CD14-positive monocyte (primary cell): ENCODE measurements around the gene DUSP16. TPM values are rescaled to one million over a fixed set of nuclear protein-coding genes. Genes with fewer than 3 reads are reported as not detected.
A peak's percentile ranks its signal among the peaks of the same experiment; 100 is the strongest.

Experiments
- DNase-seq, 3 donors: peaks; one replicate each; pipeline ENCODE4 v3.0.0-alpha.2; 2011 to 2022
- H2AFZ ChIP-seq: 2 replicates; pipeline ENCODE4 v1.6.0; 2012; ENCODE audit warnings: mild to moderate bottlenecking, low read depth, low read length, inconsistent platforms; ENCODE audit not compliant: insufficient read depth, poor library complexity, severe bottlenecking
- H3K27ac ChIP-seq, 2 donors: 1 replicate in 1 of 2; 2 replicates in 1 of 2; pipeline ENCODE4 v1.5.1; 2012 to 2013; ENCODE audit warnings: low read length in 2 of 2, control low read depth in 1 of 2, inconsistent platforms in 1 of 2, low read depth in 1 of 2, mild to moderate bottlenecking in 1 of 2
- H3K27me3 ChIP-seq, 2 donors: one replicate each; pipeline versions ENCODE4 v1.6.0 to v1.6.1; 2011 to 2013; ENCODE audit warnings: low read length in 2 of 2; ENCODE audit not compliant: control insufficient read depth in 2 of 2, insufficient read depth in 2 of 2
- H3K36me3 ChIP-seq, 2 donors: replicated peaks in 1 of 2; 1 replicate in 1 of 2; 2 replicates in 1 of 2; pipeline versions ENCODE4 v1.5.1 to v1.6.1; 2012 to 2013; ENCODE audit warnings: low read length in 2 of 2, control low read depth in 1 of 2, inconsistent platforms in 1 of 2, mild to moderate bottlenecking in 1 of 2; ENCODE audit not compliant: insufficient read depth in 2 of 2, control insufficient read depth in 1 of 2
- H3K4me1 ChIP-seq, 2 donors: 1 replicate in 1 of 2; 2 replicates in 1 of 2; pipeline versions ENCODE4 v1.5.1 to v1.6.1; 2012 to 2013; ENCODE audit warnings: low read length in 2 of 2, control low read depth in 1 of 2, inconsistent platforms in 1 of 2, mild to moderate bottlenecking in 1 of 2, moderate library complexity in 1 of 2; ENCODE audit not compliant: insufficient read depth in 2 of 2, control insufficient read depth in 1 of 2
- H3K4me2 ChIP-seq: replicated peaks from 2 replicates; pipeline ENCODE3; 2012; ENCODE audit warnings: low read length, moderate library complexity, mild to moderate bottlenecking; ENCODE audit not compliant: poor library complexity, severe bottlenecking; ENCODE audit errors: extremely low read depth
- H3K4me3 ChIP-seq, 3 experiments: fragments of 200-600 bp in 1 of 3; sonication (generic) in 1 of 3; replicated peaks in 1 of 3; 1 replicate in 2 of 3; 2 replicates in 1 of 3; pipeline ENCODE4 v1.5.1; 2011 to 2013; ENCODE audit warnings: low read length in 3 of 3, mild to moderate bottlenecking in 3 of 3, control low read depth in 2 of 3, low read depth in 2 of 3, inconsistent platforms in 1 of 3, moderate library complexity in 1 of 3
- H3K79me2 ChIP-seq: 2 replicates; pipeline ENCODE4 v1.6.0; 2012; ENCODE audit warnings: mild to moderate bottlenecking, control low read depth, inconsistent platforms, low read length, moderate library complexity; ENCODE audit not compliant: insufficient read depth
- H3K9ac ChIP-seq: 2 replicates; pipeline ENCODE4 v1.6.0; 2017; ENCODE audit warnings: low read length, mild to moderate bottlenecking; ENCODE audit not compliant: insufficient read depth, poor library complexity, severe bottlenecking
- H3K9me3 ChIP-seq, 2 donors: replicated peaks in 1 of 2; 1 replicate in 1 of 2; 2 replicates in 1 of 2; pipeline versions ENCODE4 v1.5.1 to v1.6.1; 2012 to 2013; ENCODE audit warnings: low read length in 2 of 2, control low read depth in 1 of 2; ENCODE audit not compliant: control insufficient read depth in 1 of 2, insufficient read depth in 1 of 2
- H4K20me1 ChIP-seq: 2 replicates; pipeline ENCODE4 v1.6.0; 2012; ENCODE audit warnings: mild to moderate bottlenecking, low read length, control low read depth, moderate library complexity; ENCODE audit not compliant: insufficient read depth
- H3K27ac Mint-ChIP-seq, 7 donors: one replicate each; pipeline ENCODE4 v1.8.0; 2020; ENCODE audit warnings: mild to moderate bottlenecking in 7 of 7, mixed read lengths in 7 of 7, moderate library complexity in 6 of 7, inconsistent platforms in 2 of 7
- H3K27me3 Mint-ChIP-seq, 3 donors: one replicate each; pipeline ENCODE4 v1.8.0; 2021 to 2022; ENCODE audit warnings: low read depth in 3 of 3, mild to moderate bottlenecking in 3 of 3, mixed read lengths in 3 of 3, moderate library complexity in 3 of 3, inconsistent platforms in 1 of 3
- H3K36me3 Mint-ChIP-seq, 2 donors: one replicate each; pipeline ENCODE4 v1.8.0; 2020; ENCODE audit warnings: mixed read lengths in 2 of 2, inconsistent platforms in 1 of 2, mild to moderate bottlenecking in 1 of 2
- H3K4me1 Mint-ChIP-seq: one replicate; pipeline ENCODE4 v1.8.0; 2020; ENCODE audit warnings: mild to moderate bottlenecking, mixed read lengths
- H3K4me3 Mint-ChIP-seq, 2 donors: one replicate each; pipeline ENCODE4 v1.8.0; 2020; ENCODE audit warnings: mild to moderate bottlenecking in 2 of 2, mixed read lengths in 2 of 2, moderate library complexity in 1 of 2
- H3K9me3 Mint-ChIP-seq, 7 donors: one replicate each; pipeline ENCODE4 v1.8.0; 2020 to 2022; ENCODE audit warnings: mixed read lengths in 7 of 7, mild to moderate bottlenecking in 6 of 7, moderate library complexity in 6 of 7, inconsistent platforms in 2 of 7
- WGBS: methylation state at CpG from one replicate; pipeline ENCODE4 v1.1.5; 2013; ENCODE audit warnings: missing lambda C conversion rate; ENCODE audit not compliant: insufficient coverage; 5-methylcytosine and 5-hydroxymethylcytosine counted together
- intact Hi-C, 2 donors: fragments of 100-400 bp; cut with micrococcal nuclease; formaldehyde crosslinking; loops; one replicate each; pipeline versions ENCODE4 v1.15.0 to v1.15.1; 2023
- polyA plus RNA-seq, 3 donors: library from polyadenylated mRNA; depleted of rRNA in 1 of 3; unstranded in 2 of 3; stranded (reverse) in 1 of 3; fragments of 300-500 nt in 2 of 3; fragments of >200 nt in 1 of 3; fragmentation: Illumina TruSeq in 2 of 3; gene quantifications; 1 replicate in 2 of 3; 2 replicates in 1 of 3; pipeline ENCODE4 v1.2.3, GENCODE V29; 2012 to 2021
- TF ChIP-seq, protein P1 (sequence below): fragments of 200-600 bp; IDR thresholded peaks from one replicate; pipeline ENCODE4 v1.8.0; 2022; ENCODE audit warnings: antibody characterized with exemption, mild to moderate bottlenecking

Gene DUSP16
- polyA plus RNA-seq, 3 donors, result 0.04 to 0.46 (median 0.27) TPM

- H3K4me1 Mint-ChIP-seq, result peaks cover 2% of the 10 kb centered on the region
- H3K4me1 ChIP-seq, result no peaks in the 10 kb centered on the region
- 81% methylated on average over 3 of the region's 7 CpGs for WGBS
- H3K4me3 ChIP-seq, result no peak overlapping the region
- H3K9ac ChIP-seq, result no peak overlapping the region
- no peaks in the 10 kb centered on the region for H3K79me2 ChIP-seq
- no peak overlapping the region for H3K4me2 ChIP-seq
- no peak overlapping the region for H3K4me3 Mint-ChIP-seq
- H3K9me3 Mint-ChIP-seq, result no peaks in the 10 kb centered on the region
- no peak for DNase-seq
- intact Hi-C loops, result no loop called here
- H3K27ac Mint-ChIP-seq, result peak overlapping the region in 1 of 7 donors; percentile 23
- no peaks in the 10 kb centered on the region for H4K20me1 ChIP-seq
- H3K27me3 ChIP-seq, result no peaks in the 10 kb centered on the region
- H2AFZ ChIP-seq, result no peak overlapping the region
- no peaks in the 10 kb centered on the region for H3K36me3 ChIP-seq
- no peak overlapping the region for H3K27ac ChIP-seq
- peaks cover 0 to 3% (median 2%) of the 10 kb centered on the region in 3 donors for H3K27me3 Mint-ChIP-seq
- no peaks in the 10 kb centered on the region for H3K9me3 ChIP-seq
- no peaks in the 10 kb centered on the region for H3K36me3 Mint-ChIP-seq
- TF ChIP-seq, protein P1, sequence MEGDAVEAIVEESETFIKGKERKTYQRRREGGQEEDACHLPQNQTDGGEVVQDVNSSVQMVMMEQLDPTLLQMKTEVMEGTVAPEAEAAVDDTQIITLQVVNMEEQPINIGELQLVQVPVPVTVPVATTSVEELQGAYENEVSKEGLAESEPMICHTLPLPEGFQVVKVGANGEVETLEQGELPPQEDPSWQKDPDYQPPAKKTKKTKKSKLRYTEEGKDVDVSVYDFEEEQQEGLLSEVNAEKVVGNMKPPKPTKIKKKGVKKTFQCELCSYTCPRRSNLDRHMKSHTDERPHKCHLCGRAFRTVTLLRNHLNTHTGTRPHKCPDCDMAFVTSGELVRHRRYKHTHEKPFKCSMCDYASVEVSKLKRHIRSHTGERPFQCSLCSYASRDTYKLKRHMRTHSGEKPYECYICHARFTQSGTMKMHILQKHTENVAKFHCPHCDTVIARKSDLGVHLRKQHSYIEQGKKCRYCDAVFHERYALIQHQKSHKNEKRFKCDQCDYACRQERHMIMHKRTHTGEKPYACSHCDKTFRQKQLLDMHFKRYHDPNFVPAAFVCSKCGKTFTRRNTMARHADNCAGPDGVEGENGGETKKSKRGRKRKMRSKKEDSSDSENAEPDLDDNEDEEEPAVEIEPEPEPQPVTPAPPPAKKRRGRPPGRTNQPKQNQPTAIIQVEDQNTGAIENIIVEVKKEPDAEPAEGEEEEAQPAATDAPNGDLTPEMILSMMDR, result no peak
These were observed 11.5 kb downstream of the DUSP16 start for GRCh38 chr12:12551115-12551514.

- H3K27me3 Mint-ChIP-seq, result peaks cover 0 to 3% (median 2%) of the 10 kb centered on the region in 3 donors
- no peaks in the 10 kb centered on the region for H3K79me2 ChIP-seq
- H3K27me3 ChIP-seq, result no peaks in the 10 kb centered on the region
- H3K27ac Mint-ChIP-seq, result no peak overlapping the region
- TF ChIP-seq, protein P1, result no peak
- no peak for DNase-seq
- no peak overlapping the region for H3K27ac ChIP-seq
- no CpG with 5 or more reads among the region's 2 CpGs for WGBS
- no peaks in the 10 kb centered on the region for H3K36me3 ChIP-seq
- H3K4me1 ChIP-seq, result no peaks in the 10 kb centered on the region
- no peak overlapping the region for H3K4me3 Mint-ChIP-seq
- peaks cover 2% of the 10 kb centered on the region for H3K4me1 Mint-ChIP-seq
- no peak overlapping the region for H3K9ac ChIP-seq
- H2AFZ ChIP-seq, result no peak overlapping the region
- H3K9me3 ChIP-seq, result no peaks in the 10 kb centered on the region
- no peaks in the 10 kb centered on the region for H3K36me3 Mint-ChIP-seq
- no peaks in the 10 kb centered on the region for H4K20me1 ChIP-seq
- no peak overlapping the region for H3K4me3 ChIP-seq
- H3K9me3 Mint-ChIP-seq, result no peaks in the 10 kb centered on the region
- intact Hi-C loops, result no loop called here
- no peak overlapping the region for H3K4me2 ChIP-seq
These were observed 12.4 kb downstream of the DUSP16 start for GRCh38 chr12:12550277-12550676.
